Measurements from ENCODE around the gene SURF1.

SURF1 gene

GRCh38 chr9:133347985-133348717 lies 8.1 kb downstream of the SURF1 start, which contains the start of the genes MED22 and RPL7A:
MED22 (minus strand) TSS chr9:133348131; CDS start chr9:133346662, 1,469 bp downstream.
RPL7A (plus strand) TSS chr9:133348218; CDS start chr9:133348244, 26 bp downstream.
- no peak for TF ChIP-seq CTCF (IDR thresholded peaks at IDR 0.05; ENCODE audit: low read depth, low read length)
- H3K4me3 ChIP-seq (ENCODE audit: low read depth, low read length) = peak within 1 kb of the TSS; percentile 99

GRCh38 chr9:133347515-133347984 lies 8.7 kb downstream of the SURF1 start:
- no peak for TF ChIP-seq CTCF (IDR thresholded peaks at IDR 0.05; ENCODE audit: low read depth, low read length)
- H3K4me3 ChIP-seq (ENCODE audit: low read depth, low read length) = peak overlapping the region; percentile 99

- peak overlapping the region; percentile 99 for H3K4me3 ChIP-seq (ENCODE audit: low read depth, low read length)
- no peak for TF ChIP-seq CTCF (IDR thresholded peaks at IDR 0.05; ENCODE audit: low read depth, low read length)
Observed at GRCh38 chr9:133346021-133346785, 10.1 kb downstream of the SURF1 start.

GRCh38 chr9:133345596-133345995 lies 10.7 kb downstream of the SURF1 start:
- no peak overlapping the region for H3K4me3 ChIP-seq (ENCODE audit: low read depth, low read length)
- no peak for TF ChIP-seq CTCF (IDR thresholded peaks at IDR 0.05; ENCODE audit: low read depth, low read length)

GRCh38 chr9:133344979-133345378 lies 11.3 kb downstream of the SURF1 start:
- TF ChIP-seq CTCF (IDR thresholded peaks at IDR 0.05; ENCODE audit: low read depth, low read length) = no peak
- no peak overlapping the region for H3K4me3 ChIP-seq (ENCODE audit: low read depth, low read length)

GRCh38 chr9:133344071-133344470 lies 12.2 kb downstream of the SURF1 start:
- TF ChIP-seq CTCF (IDR thresholded peaks at IDR 0.05; ENCODE audit: low read depth, low read length) = no peak

GRCh38 chr9:133342570-133342969 lies 13.7 kb downstream of the SURF1 start:
- TF ChIP-seq CTCF (IDR thresholded peaks at IDR 0.05; ENCODE audit: low read depth, low read length) = no peak
- H3K4me3 ChIP-seq (ENCODE audit: low read depth, low read length) = no peak overlapping the region

More at GRCh38 chr9:133344071-133344470, 12.2 kb downstream of the SURF1 start:
- H3K4me3 ChIP-seq (ENCODE audit: low read depth, low read length) = no peak overlapping the region

Measured in WI38 (cell line).